Lower leg skin (tissue), 4 donors: ENCODE results near the gene TEX9. TPM values are rescaled to one million over a fixed set of nuclear protein-coding genes. Genes with fewer than 3 reads are reported as not detected.
A peak's percentile ranks its signal among the peaks of the same experiment; 100 is the strongest.

ENCODE experiments used
- DNase-seq, 2 donors: peaks; one replicate each; pipeline ENCODE4 v3.0.0-alpha.2; 2019; ENCODE audit warnings: low spot score in 2 of 2
- H3K4me3 ChIP-seq: fragments of 200-600 bp; sonication (generic); 2 replicates; pipeline ENCODE4 v1.5.1; 2017; ENCODE audit warnings: mild to moderate bottlenecking, low read depth; ENCODE audit not compliant: poor library complexity, severe bottlenecking
- POLR2A ChIP-seq, 2 donors: fragments of 450-650 bp; IDR thresholded peaks; one replicate each; pipeline ENCODE4 v1.6.1; 2016 to 2017; ENCODE audit warnings: antibody characterized with exemption in 2 of 2, mild to moderate bottlenecking in 1 of 2, moderate library complexity in 1 of 2
- WGBS, 2 donors: methylation state at CpG; one replicate each; pipeline ENCODE4 v1.1.5; 2018; 5-methylcytosine and 5-hydroxymethylcytosine counted together
- intact Hi-C: fragments of 100-400 bp; cut with DNase I; formaldehyde crosslinking; loops from one replicate; pipeline ENCODE4 v1.15.0; 2023; ENCODE audit warnings: low total_unique reads
- total RNA-seq, 4 donors: library from RNA; depleted of rRNA; stranded (reverse); fragments of >200 nt; gene quantifications; one replicate each; pipeline ENCODE4 v1.1.0, GENCODE V29; 2016
- TF ChIP-seq, protein P1 (sequence below), 3 donors: fragments of 450-650 bp; IDR thresholded peaks; one replicate each; pipeline ENCODE4 v1.5.1; 2016; ENCODE audit warnings: antibody characterized with exemption in 3 of 3, mild to moderate bottlenecking in 3 of 3, moderate library complexity in 2 of 3

TEX9 gene
- total RNA-seq, 4 donors from 2014 or later: 4.9 to 16.8 (median 6.0) TPM

DNA sequence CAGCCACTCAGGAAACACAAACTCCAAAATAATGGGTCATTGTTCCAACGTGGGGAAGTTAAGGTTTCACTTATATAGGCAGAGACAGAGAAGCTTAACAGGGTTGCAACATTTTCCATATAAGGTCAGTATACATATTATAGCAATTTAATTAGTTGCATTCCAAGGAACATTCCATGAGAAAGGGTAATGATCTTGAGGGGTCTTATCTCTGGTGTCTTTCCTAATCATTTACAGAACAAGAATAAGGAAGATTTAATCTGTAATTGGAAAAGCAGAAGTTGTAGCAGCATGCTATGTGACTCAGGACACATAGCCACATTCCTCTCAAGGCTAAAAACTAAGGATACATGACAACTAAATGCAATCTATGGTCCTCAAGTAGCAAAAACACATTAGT lies 94.8 kb downstream of the TEX9 start:
- no peak overlapping the region for H3K4me3 ChIP-seq
- no peak for TF ChIP-seq POLR2A (IDR thresholded peaks at IDR 0.05)
- TF ChIP-seq, protein P1, sequence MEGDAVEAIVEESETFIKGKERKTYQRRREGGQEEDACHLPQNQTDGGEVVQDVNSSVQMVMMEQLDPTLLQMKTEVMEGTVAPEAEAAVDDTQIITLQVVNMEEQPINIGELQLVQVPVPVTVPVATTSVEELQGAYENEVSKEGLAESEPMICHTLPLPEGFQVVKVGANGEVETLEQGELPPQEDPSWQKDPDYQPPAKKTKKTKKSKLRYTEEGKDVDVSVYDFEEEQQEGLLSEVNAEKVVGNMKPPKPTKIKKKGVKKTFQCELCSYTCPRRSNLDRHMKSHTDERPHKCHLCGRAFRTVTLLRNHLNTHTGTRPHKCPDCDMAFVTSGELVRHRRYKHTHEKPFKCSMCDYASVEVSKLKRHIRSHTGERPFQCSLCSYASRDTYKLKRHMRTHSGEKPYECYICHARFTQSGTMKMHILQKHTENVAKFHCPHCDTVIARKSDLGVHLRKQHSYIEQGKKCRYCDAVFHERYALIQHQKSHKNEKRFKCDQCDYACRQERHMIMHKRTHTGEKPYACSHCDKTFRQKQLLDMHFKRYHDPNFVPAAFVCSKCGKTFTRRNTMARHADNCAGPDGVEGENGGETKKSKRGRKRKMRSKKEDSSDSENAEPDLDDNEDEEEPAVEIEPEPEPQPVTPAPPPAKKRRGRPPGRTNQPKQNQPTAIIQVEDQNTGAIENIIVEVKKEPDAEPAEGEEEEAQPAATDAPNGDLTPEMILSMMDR (IDR thresholded peaks at IDR 0.05): no peak
- intact Hi-C loops: no loop called here
- WGBS, 2 donors: 36 to 54% methylated on average over 1 of the region's 1 CpG
- no peak for DNase-seq

DNA sequence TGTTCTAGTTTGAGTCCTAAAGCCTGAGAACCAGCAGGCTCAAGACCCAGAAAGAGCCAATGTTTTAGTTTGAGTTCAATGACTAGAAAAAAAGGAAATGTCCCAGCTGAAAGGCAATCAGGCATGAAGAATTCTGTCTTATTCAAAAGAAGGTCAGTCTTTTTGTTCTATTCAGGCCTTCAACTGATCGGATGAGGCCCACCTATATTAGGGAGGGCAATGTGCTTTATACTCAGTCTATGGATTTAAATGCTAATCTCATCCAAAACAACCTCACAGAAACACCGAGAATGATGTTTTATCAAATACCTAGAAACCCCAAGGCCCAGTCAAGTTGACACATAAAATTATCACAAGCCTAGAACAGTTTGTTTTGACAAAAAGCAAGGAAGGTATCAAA lies 95.7 kb downstream of the TEX9 start:
- no peak for TF ChIP-seq POLR2A (IDR thresholded peaks at IDR 0.05)
- TF ChIP-seq, protein P1 (IDR thresholded peaks at IDR 0.05): no peak
- DNase-seq: no peak
- 93 to 97% methylated on average over 2 of the region's 2 CpGs for WGBS, 2 donors
- H3K4me3 ChIP-seq: no peak overlapping the region
- intact Hi-C loops: no loop called here

DNA sequence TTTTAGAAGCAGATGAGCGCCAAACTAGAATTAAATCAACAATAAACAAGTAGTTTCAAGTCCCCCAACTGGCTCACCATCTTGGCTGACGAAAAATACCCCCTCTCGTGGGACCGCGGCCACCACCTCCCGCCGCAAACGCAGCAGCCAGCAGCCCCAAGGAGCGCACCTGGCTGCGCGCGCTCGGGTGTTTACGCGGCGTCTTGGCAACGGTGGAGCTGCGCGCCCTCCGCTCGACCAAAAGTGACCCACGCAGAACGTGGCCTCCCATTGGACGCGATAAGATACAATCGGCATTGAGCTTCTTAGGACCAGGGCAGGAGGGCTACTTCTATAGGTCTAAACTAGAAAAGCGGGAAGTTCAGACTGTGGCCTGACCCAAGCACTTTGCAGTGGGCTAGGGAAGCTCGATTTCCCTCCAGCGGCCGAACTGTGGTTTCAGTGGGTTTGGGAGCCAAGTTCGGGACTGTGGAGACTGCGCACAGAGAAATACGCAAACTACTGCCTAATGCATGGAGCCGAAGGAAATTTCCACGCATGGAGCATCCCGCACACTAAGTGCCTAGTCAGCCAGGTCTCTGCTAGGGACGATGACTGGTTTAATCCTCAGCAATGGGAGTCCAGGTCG lies 99.8 kb downstream of the TEX9 start, which contains the start of gene MNS1:
TSS of gene MNS1 (minus strand) at position 245 of the 628 bp plus-strand sequence. CDS start at position 80, 165 bp downstream.
- WGBS, 2 donors: 1% methylated on average over 31 to 38 of the region's 38 CpGs
- intact Hi-C loops: no loop called here

DNA sequence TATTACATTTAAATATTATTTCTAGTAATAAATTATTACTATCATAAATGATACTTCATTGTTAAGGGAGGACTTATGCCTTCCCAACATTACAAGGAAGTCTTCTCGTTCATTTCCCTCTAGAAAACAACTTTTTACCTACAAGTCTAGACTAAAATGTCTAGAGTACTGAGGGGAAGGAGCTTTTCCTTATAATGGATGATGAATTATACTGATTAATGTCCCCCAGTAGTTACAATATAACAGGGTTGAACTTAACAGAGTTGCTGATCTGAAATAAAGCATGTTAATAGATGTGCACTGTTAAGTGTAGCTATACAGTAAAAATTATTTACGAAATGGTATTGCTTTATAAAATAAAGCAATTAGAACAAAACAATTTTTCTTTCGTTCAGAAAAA lies 102.4 kb downstream of the TEX9 start:
- H3K4me3 ChIP-seq: no peak overlapping the region
- no peak for TF ChIP-seq POLR2A (IDR thresholded peaks at IDR 0.05)
- TF ChIP-seq, protein P1 (IDR thresholded peaks at IDR 0.05): no peak
- WGBS, 2 donors: 63% methylated on average over 3 of the region's 3 CpGs
- intact Hi-C loops: no loop called here
- no peak for DNase-seq

More for the DNA sequence above, 99.8 kb downstream of the TEX9 start, which contains the start of gene MNS1:
- peak; percentile 91 to 98 for DNase-seq
- TF ChIP-seq, protein P1 (IDR thresholded peaks at IDR 0.05): no peak
- no peak for TF ChIP-seq POLR2A (IDR thresholded peaks at IDR 0.05)
- H3K4me3 ChIP-seq: peak within 1 kb of the TSS; percentile 48

DNA sequence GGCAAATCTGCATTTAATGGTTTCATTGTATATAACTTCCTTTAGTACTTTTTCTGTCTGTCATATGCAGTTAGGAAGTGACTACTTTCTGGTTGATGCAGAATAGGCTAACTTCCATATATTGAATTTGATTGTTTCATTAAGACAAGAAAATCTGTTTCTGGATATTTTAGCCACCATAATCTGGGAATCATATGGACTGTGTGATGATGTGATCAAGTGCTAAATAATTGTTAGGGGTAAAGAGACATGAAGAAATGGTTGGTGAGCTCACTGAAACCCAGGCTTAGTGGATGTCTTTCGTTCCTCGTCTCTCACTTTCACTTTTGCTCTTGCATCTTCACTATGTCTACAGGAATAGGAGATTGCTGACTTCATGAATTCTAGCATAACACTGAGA lies 103.2 kb downstream of the TEX9 start:
- TF ChIP-seq, protein P1 (IDR thresholded peaks at IDR 0.05): no peak
- TF ChIP-seq POLR2A (IDR thresholded peaks at IDR 0.05): no peak
- no peak for DNase-seq
- WGBS, 2 donors: 34 to 55% methylated on average over 2 of the region's 2 CpGs
- H3K4me3 ChIP-seq: no peak overlapping the region
- intact Hi-C loops: no loop called here

DNA sequence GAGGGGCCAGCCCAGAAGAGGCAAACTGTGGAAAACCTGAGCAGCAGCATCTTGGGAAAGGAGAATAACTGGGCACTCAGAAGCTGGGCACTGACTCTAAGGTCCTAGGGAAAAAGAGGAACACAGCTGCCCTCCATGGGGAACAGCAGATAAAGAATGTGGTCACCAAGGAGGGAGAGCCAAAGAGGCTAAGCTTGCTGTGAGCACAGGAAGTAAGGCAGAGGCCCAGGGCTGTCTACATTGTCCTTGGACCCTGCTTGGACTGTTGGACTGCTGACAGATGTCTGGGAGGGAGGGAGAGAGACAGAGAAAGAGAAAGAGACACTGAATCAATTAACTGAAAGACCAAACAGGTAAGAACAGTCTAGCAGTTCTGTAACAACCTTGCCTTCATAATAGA lies 104.3 kb downstream of the TEX9 start:
- no peak overlapping the region for H3K4me3 ChIP-seq
- intact Hi-C loops: no loop called here
- no peak for TF ChIP-seq POLR2A (IDR thresholded peaks at IDR 0.05)
- TF ChIP-seq, protein P1 (IDR thresholded peaks at IDR 0.05): no peak
- DNase-seq: no peak
